IMR-90 (cell line): Measurements from ENCODE around the gene ZNF609. TPM values are rescaled to one million over a fixed set of nuclear protein-coding genes. Genes with fewer than 3 reads are reported as not detected.
A peak's percentile ranks its signal among the peaks of the same experiment; 100 is the strongest.

Source experiments
- ATAC-seq: fragments of 200-7000 bp; cut with Tn5 transposase; 2 replicates; pipeline ENCODE4 v1.9.1; 2020; ENCODE audit warnings: low read depth, mild to moderate bottlenecking, moderate library complexity
- BruUV-seq: library from RNA; stranded (reverse); fragments of 400-500 nt; replicated peaks from 2 replicates; lab custom pipeline; 2021; lab: Mats Ljungman, UMichigan
- CTCF ChIA-PET: fragments of 300-600 bp; formaldehyde crosslinking; extraction: SDS; loops from one replicate; lab custom pipeline; 2021; ENCODE audit warnings: antibody characterized with exemption; lab: Yijun Ruan, JAX
- POLR2A ChIA-PET: fragments of 300-600 bp; sonication (Branson Sonifier 250); formaldehyde crosslinking; loops from one replicate; lab custom pipeline; 2022; ENCODE audit warnings: antibody characterized with exemption; ENCODE audit not compliant: unreplicated experiment; lab: Charles Lee
- DNase-seq: peaks from one replicate; pipeline ENCODE4 v3.0.0; 2013
- H2AFZ ChIP-seq: replicated peaks from 2 replicates; pipeline ENCODE3; 2013; ENCODE audit warnings: low read length, mild to moderate bottlenecking; ENCODE audit not compliant: poor library complexity
- H2AK5ac ChIP-seq: 2 replicates; pipeline ENCODE4 v1.6.1; 2013; ENCODE audit warnings: low read depth, low read length, inconsistent platforms
- H2AK9ac ChIP-seq: replicated peaks from 2 replicates; pipeline ENCODE3; 2013; ENCODE audit warnings: mild to moderate bottlenecking, low read depth, low read length, moderate library complexity; ENCODE audit not compliant: poor library complexity
- H2BK120ac ChIP-seq: 2 replicates; pipeline ENCODE4 v1.6.1; 2013; ENCODE audit warnings: low read depth, low read length, inconsistent platforms
- H2BK15ac ChIP-seq: 3 replicates; pipeline ENCODE4 v1.6.1; 2013; ENCODE audit warnings: low read depth, low read length, inconsistent platforms
- H2BK20ac ChIP-seq: 2 replicates; pipeline ENCODE4 v1.6.1; 2013; ENCODE audit warnings: low read depth, mild to moderate bottlenecking, inconsistent platforms, low read length, moderate library complexity
- H2BK5ac ChIP-seq: 2 replicates; pipeline ENCODE4 v1.6.1; 2013; ENCODE audit warnings: mild to moderate bottlenecking, low read depth, low read length, inconsistent platforms; ENCODE audit not compliant: poor library complexity, severe bottlenecking
- H3K14ac ChIP-seq: replicated peaks from 2 replicates; pipeline ENCODE4 v1.6.1; 2013; ENCODE audit warnings: low read depth, low read length, inconsistent platforms
- H3K18ac ChIP-seq: 2 replicates; pipeline ENCODE4 v1.6.1; 2013; ENCODE audit warnings: low read depth, low read length, control low read depth
- H3K23ac ChIP-seq: 2 replicates; pipeline ENCODE4 v1.6.1; 2013; ENCODE audit warnings: low read depth, low read length, inconsistent platforms
- H3K27ac ChIP-seq: 2 replicates; pipeline ENCODE4 v1.5.1; 2013; ENCODE audit warnings: mild to moderate bottlenecking, control low read depth, low read length; ENCODE audit not compliant: insufficient read depth
- H3K27me3 ChIP-seq: 2 replicates; pipeline ENCODE4 v1.6.1; 2013; ENCODE audit warnings: low read length; ENCODE audit not compliant: control insufficient read depth, insufficient read depth
- H3K36me3 ChIP-seq: 2 replicates; pipeline ENCODE4 v1.6.1; 2013; ENCODE audit warnings: low read length, mixed read lengths; ENCODE audit not compliant: control insufficient read depth, insufficient read depth
- H3K4ac ChIP-seq: 2 replicates; pipeline ENCODE4 v1.6.1; 2013; ENCODE audit warnings: low read depth, low read length, inconsistent platforms
- H3K4me1 ChIP-seq: 2 replicates; pipeline ENCODE4 v1.6.1; 2013; ENCODE audit warnings: low read length, mixed read lengths; ENCODE audit not compliant: control insufficient read depth, insufficient read depth
- H3K4me2 ChIP-seq: 2 replicates; pipeline ENCODE4 v1.6.1; 2013; ENCODE audit warnings: low read depth, mild to moderate bottlenecking, control low read depth, low read length, moderate library complexity
- H3K4me3 ChIP-seq: 2 replicates; pipeline ENCODE4 v1.5.1; 2013; ENCODE audit warnings: low read depth, mild to moderate bottlenecking, control low read depth, low read length, moderate library complexity; ENCODE audit not compliant: insufficient read depth
- H3K56ac ChIP-seq: 2 replicates; pipeline ENCODE4 v1.6.1; 2013; ENCODE audit warnings: low read length, inconsistent platforms; ENCODE audit not compliant: insufficient read depth; ENCODE audit errors: extremely low read depth
- H3K79me1 ChIP-seq, 2 experiments: 2 replicates each; pipeline ENCODE4 v1.6.1; 2013; ENCODE audit warnings: low read length in 2 of 2, inconsistent platforms in 1 of 2, low read depth in 1 of 2
- H3K9ac ChIP-seq: 2 replicates; pipeline ENCODE4 v1.6.1; 2013; ENCODE audit warnings: low read depth, low read length, control low read depth
- H3K9me1 ChIP-seq: 2 replicates; pipeline ENCODE4 v1.6.1; 2013; ENCODE audit warnings: low read length, inconsistent platforms; ENCODE audit not compliant: insufficient read depth
- H3K9me3 ChIP-seq: 2 replicates; pipeline ENCODE4 v1.6.1; 2013; ENCODE audit warnings: low read length; ENCODE audit not compliant: control insufficient read depth, insufficient read depth
- H4K20me1 ChIP-seq: 2 replicates; pipeline ENCODE4 v1.6.1; 2013; ENCODE audit warnings: low read length, inconsistent platforms; ENCODE audit not compliant: insufficient read depth
- H4K5ac ChIP-seq: 2 replicates; pipeline ENCODE4 v1.6.1; 2013; ENCODE audit warnings: mild to moderate bottlenecking, low read depth, low read length, control low read depth
- H4K8ac ChIP-seq, 2 experiments: 2 replicates each; pipeline ENCODE4 v1.6.1; 2013; ENCODE audit warnings: low read depth in 2 of 2, low read length in 2 of 2, control low read depth in 1 of 2, inconsistent platforms in 1 of 2
- H4K91ac ChIP-seq: 2 replicates; pipeline ENCODE4 v1.6.1; 2013; ENCODE audit warnings: low read depth, low read length, inconsistent platforms; ENCODE audit not compliant: insufficient read depth
- CEBPB ChIP-seq: IDR thresholded peaks from 2 replicates; pipeline ENCODE4 v1.6.1; 2012; ENCODE audit warnings: low read depth, low read length, improper control_type of control experiment
- RAD21 ChIP-seq: IDR thresholded peaks from 2 replicates; pipeline ENCODE4 v1.6.1; 2012; ENCODE audit warnings: low read length, improper control_type of control experiment
- RFX5 ChIP-seq: IDR thresholded peaks from 2 replicates; pipeline ENCODE4 v1.8.0; 2012; ENCODE audit warnings: low read depth, mild to moderate bottlenecking, low read length, moderate library complexity
- WGBS, 2 experiments: methylation state at CpG; one replicate each; pipeline versions ENCODE4 v1.1.5 to v1.1.7; 2013; ENCODE audit warnings: missing lambda C conversion rate in 2 of 2; ENCODE audit not compliant: insufficient read length in 1 of 2; ENCODE audit errors: extremely low coverage in 2 of 2; 5-methylcytosine and 5-hydroxymethylcytosine counted together
- dilution Hi-C: fragments of 300-500 bp; cut with HindIII; formaldehyde crosslinking; loops from one replicate; pipeline ENCODE4 v1.14.3; 2018; ENCODE audit warnings: low sequenced_read_pairs; ENCODE audit not compliant: unreplicated experiment
- in situ Hi-C: fragments of 300-500 bp; cut with MboI; formaldehyde crosslinking; loops from 3 replicates; pipeline ENCODE4 v1.14.3; 2019; ENCODE audit warnings: low sequenced_read_pairs, inconsistent platforms, mixed read lengths
- intact Hi-C: fragments of 100-400 bp; cut with micrococcal nuclease; formaldehyde crosslinking; loops from 2 replicates; pipeline ENCODE4 v1.10.0; 2022
- polyA plus RNA-seq, 3 experiments: library from polyadenylated mRNA; depleted of rRNA; stranded (reverse); fragments of >200 nt; gene quantifications; 2 replicates each; pipeline ENCODE4 v1.2.3, GENCODE V29; 2012; ENCODE audit warnings: low replicate concordance in 1 of 3
- total RNA-seq: library from RNA; depleted of rRNA; stranded (reverse); fragments of >200 nt; gene quantifications from 2 replicates; pipeline ENCODE4 v1.2.3, GENCODE V29; 2012

ZNF609 gene
- total and polyA plus RNA-seq, 2 of the 4 experiments (the other 2 are of a cell fraction), result 10.4 to 12.5 TPM

DNA sequence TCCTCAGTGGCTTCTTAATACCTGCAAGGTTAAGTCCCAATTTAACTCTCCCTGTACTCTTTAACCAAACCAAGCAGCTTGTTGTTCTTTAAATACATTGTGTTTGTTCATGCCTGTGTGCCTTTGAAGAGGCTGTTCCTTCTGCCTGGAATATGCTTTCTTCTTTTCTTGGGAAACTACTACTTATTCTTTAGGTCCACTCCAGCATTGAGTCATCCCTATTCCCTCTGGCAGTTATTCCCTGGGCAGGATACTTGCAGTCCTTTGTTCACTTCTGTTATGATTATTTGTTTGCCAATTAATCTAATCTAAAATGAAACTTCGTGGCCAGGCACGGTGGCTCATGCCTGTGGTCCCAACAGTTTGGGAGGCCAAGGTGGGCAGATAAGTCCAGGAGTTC lies 139.3 kb downstream of the ZNF609 start:
- Histone ChIP-seq H3K4ac (no peak overlapping the region), H2BK120ac (no peak overlapping the region), H3K4me2 (no peak overlapping the region), H3K27me3 (no peaks in the 10 kb centered on the region), H2AK9ac (no peak overlapping the region), H4K5ac (no peak overlapping the region), H3K27ac (no peak overlapping the region), H2AK5ac (no peak overlapping the region), H3K18ac (no peak overlapping the region), H4K8ac (no peak overlapping the region), H3K14ac (no peak overlapping the region), H3K36me3 (no peaks in the 10 kb centered on the region), H2AFZ (no peak overlapping the region), H3K9me3 (no peaks in the 10 kb centered on the region), H3K9me1 (peaks cover 9% of the 10 kb centered on the region; the same call in 1 of the 2 replicates), H3K23ac (no peak overlapping the region), H3K4me3 (no peak overlapping the region), H2BK15ac (no peak overlapping the region), H2BK20ac (no peak overlapping the region), H3K56ac (no peak overlapping the region), H3K79me1 (peaks cover 37 to 75% of the 10 kb centered on the region in 2 experiments), H4K91ac (no peak overlapping the region), H3K4me1 (peaks cover 11% of the 10 kb centered on the region), H2BK5ac (no peak overlapping the region), H3K9ac (no peak overlapping the region), H4K20me1 (peaks cover 36% of the 10 kb centered on the region)
- TF ChIP-seq RAD21 (no peak), CEBPB (no peak), RFX5 (no peak)
- dilution Hi-C loops, result no loop called here
- DNase-seq (peak; percentile 58), ATAC-seq (peak; percentile 61)
- intact Hi-C loops, result no loop called here
- in situ Hi-C loops, result no loop called here
- WGBS, 2 experiments, result no CpG with 5 or more reads among the region's 2 CpGs
- BruUV-seq, result no TSS peak
- ChIA-PET CTCF (no interaction called here), POLR2A (no interaction called here)
